AG09319 (cell line): Measurements from ENCODE around the gene AKAP7.
A peak's percentile ranks its signal among the peaks of the same experiment; 100 is the strongest.

Experiments
- DNase-seq: peaks from one replicate; pipeline ENCODE4 v3.0.0-alpha.2; 2010; ENCODE audit warnings: low read depth; ENCODE audit errors: extremely low read depth
- CTCF ChIP-seq: IDR thresholded peaks from 2 replicates; pipeline ENCODE4 v1.5.1; 2011; ENCODE audit warnings: low read depth, mild to moderate bottlenecking, inconsistent platforms, low read length, moderate library complexity

AKAP7 gene

GRCh38 chr6:131107151-131107550 lies 28.1 kb upstream of the AKAP7 start:
- no peak for TF ChIP-seq CTCF
- DNase-seq = peak; percentile 28

GRCh38 chr6:131112249-131112648 lies 23.0 kb upstream of the AKAP7 start:
- no peak for DNase-seq
- TF ChIP-seq CTCF = no peak

DNA sequence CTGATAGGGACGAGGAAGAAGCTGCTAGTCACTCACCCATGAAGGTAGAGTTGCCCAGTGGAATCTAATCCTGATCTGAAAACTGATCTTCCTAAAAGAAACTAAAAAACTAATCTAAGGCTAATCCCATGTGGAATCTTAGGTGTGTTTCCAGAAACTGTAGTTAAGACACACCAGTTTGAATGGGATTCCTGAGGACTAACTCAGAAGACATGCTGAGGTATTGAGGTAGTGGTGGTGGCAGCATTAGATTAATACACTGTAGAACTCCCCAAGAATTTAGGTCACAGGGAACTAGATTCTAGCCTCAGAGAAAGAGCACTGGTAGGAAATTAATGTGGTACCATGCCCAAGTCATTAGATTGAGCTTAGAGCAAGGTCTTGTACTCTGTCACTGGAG lies 19.6 kb upstream of the AKAP7 start:
- TF ChIP-seq CTCF = no peak
- DNase-seq = no peak

DNA sequence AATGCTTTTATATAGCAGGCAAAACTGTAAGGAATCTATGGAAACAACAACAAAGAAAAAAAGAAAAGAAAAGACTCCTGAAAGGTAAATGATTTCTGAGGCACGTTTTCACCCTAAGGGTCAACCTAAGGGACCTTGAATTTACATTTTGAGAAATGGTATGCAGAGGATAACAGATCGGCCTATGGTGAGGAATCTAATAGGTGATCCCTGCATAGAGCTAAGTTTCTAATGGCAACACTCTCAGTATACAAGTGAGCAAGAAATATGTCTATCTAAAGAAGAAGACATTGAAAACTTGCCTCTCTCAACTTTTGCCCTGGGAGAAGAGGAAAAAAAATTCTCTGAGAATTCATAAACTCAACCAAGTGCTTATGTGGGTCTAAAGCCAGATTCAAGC lies 18.9 kb upstream of the AKAP7 start:
- DNase-seq = no peak
- no peak for TF ChIP-seq CTCF

GRCh38 chr6:131116755-131117360 lies 18.4 kb upstream of the AKAP7 start:
- no peak for DNase-seq
- peak; percentile 33 for TF ChIP-seq CTCF

DNA sequence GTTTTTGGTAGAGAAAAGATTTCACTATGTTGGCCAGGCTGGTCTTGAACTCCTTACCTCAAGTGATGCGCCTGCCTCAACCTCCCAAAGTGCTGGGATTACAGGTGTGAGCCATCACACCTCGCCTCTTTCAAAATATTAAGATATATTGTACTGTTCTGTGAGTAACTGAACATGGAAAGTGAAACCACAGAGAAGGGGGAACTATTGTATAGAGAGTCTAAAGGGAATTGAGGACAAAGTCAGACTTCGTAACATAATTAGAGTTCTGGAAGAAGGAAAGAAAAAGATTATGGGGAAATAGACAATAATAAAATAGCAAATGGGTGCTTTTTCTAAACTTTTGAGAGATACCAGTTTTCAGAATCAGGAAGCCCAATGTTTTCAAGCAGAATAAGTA lies 17.4 kb upstream of the AKAP7 start:
- no peak for TF ChIP-seq CTCF
- no peak for DNase-seq

DNA sequence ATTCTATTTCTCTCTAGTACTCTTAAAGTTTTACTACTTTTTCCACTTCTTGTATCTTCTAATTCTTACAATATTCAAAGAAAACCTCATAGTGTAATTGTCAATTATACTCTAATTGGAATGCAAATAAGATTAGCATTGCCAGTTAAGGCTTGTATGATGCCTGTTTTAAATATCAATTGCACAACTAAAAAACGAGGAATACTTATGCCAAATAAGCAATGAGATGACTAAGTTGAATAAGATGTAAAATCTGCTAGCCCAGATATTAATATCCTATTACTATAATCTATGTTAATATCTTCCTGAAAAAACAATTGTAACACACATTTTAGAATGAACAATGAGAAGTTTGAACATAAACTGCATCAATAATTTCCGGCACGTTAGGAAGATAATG lies 13.3 kb upstream of the AKAP7 start:
- TF ChIP-seq CTCF = no peak

More for the DNA sequence above, 13.3 kb upstream of the AKAP7 start:
- DNase-seq = no peak
